IMR-90 (cell line): ENCODE results near the gene EPHA6. TPM values are rescaled to one million over a fixed set of nuclear protein-coding genes. Genes with fewer than 3 reads are reported as not detected.

Experiments used
- ATAC-seq: fragments of 200-7000 bp; cut with Tn5 transposase; 2 replicates; pipeline ENCODE4 v1.9.1; 2020; ENCODE audit warnings: low read depth, mild to moderate bottlenecking, moderate library complexity
- BruUV-seq: library from RNA; stranded (reverse); fragments of 400-500 nt; replicated peaks from 2 replicates; lab custom pipeline; 2021; lab: Mats Ljungman, UMichigan
- CTCF ChIA-PET: fragments of 300-600 bp; formaldehyde crosslinking; extraction: SDS; loops from one replicate; lab custom pipeline; 2021; ENCODE audit warnings: antibody characterized with exemption; lab: Yijun Ruan, JAX
- POLR2A ChIA-PET: fragments of 300-600 bp; sonication (Branson Sonifier 250); formaldehyde crosslinking; loops from one replicate; lab custom pipeline; 2022; ENCODE audit warnings: antibody characterized with exemption; ENCODE audit not compliant: unreplicated experiment; lab: Charles Lee
- DNase-seq: peaks from one replicate; pipeline ENCODE4 v3.0.0; 2013
- H2AFZ ChIP-seq: replicated peaks from 2 replicates; pipeline ENCODE3; 2013; ENCODE audit warnings: low read length, mild to moderate bottlenecking; ENCODE audit not compliant: poor library complexity
- H2AK5ac ChIP-seq: 2 replicates; pipeline ENCODE4 v1.6.1; 2013; ENCODE audit warnings: low read depth, low read length, inconsistent platforms
- H2AK9ac ChIP-seq: replicated peaks from 2 replicates; pipeline ENCODE3; 2013; ENCODE audit warnings: mild to moderate bottlenecking, low read depth, low read length, moderate library complexity; ENCODE audit not compliant: poor library complexity
- H2BK120ac ChIP-seq: 2 replicates; pipeline ENCODE4 v1.6.1; 2013; ENCODE audit warnings: low read depth, low read length, inconsistent platforms
- H2BK15ac ChIP-seq: 3 replicates; pipeline ENCODE4 v1.6.1; 2013; ENCODE audit warnings: low read depth, low read length, inconsistent platforms
- H2BK20ac ChIP-seq: 2 replicates; pipeline ENCODE4 v1.6.1; 2013; ENCODE audit warnings: low read depth, mild to moderate bottlenecking, inconsistent platforms, low read length, moderate library complexity
- H2BK5ac ChIP-seq: 2 replicates; pipeline ENCODE4 v1.6.1; 2013; ENCODE audit warnings: mild to moderate bottlenecking, low read depth, low read length, inconsistent platforms; ENCODE audit not compliant: poor library complexity, severe bottlenecking
- H3K14ac ChIP-seq: replicated peaks from 2 replicates; pipeline ENCODE4 v1.6.1; 2013; ENCODE audit warnings: low read depth, low read length, inconsistent platforms
- H3K18ac ChIP-seq: 2 replicates; pipeline ENCODE4 v1.6.1; 2013; ENCODE audit warnings: low read depth, low read length, control low read depth
- H3K23ac ChIP-seq: 2 replicates; pipeline ENCODE4 v1.6.1; 2013; ENCODE audit warnings: low read depth, low read length, inconsistent platforms
- H3K27ac ChIP-seq: 2 replicates; pipeline ENCODE4 v1.5.1; 2013; ENCODE audit warnings: mild to moderate bottlenecking, control low read depth, low read length; ENCODE audit not compliant: insufficient read depth
- H3K27me3 ChIP-seq: 2 replicates; pipeline ENCODE4 v1.6.1; 2013; ENCODE audit warnings: low read length; ENCODE audit not compliant: control insufficient read depth, insufficient read depth
- H3K36me3 ChIP-seq: 2 replicates; pipeline ENCODE4 v1.6.1; 2013; ENCODE audit warnings: low read length, mixed read lengths; ENCODE audit not compliant: control insufficient read depth, insufficient read depth
- H3K4ac ChIP-seq: 2 replicates; pipeline ENCODE4 v1.6.1; 2013; ENCODE audit warnings: low read depth, low read length, inconsistent platforms
- H3K4me1 ChIP-seq: 2 replicates; pipeline ENCODE4 v1.6.1; 2013; ENCODE audit warnings: low read length, mixed read lengths; ENCODE audit not compliant: control insufficient read depth, insufficient read depth
- H3K4me2 ChIP-seq: 2 replicates; pipeline ENCODE4 v1.6.1; 2013; ENCODE audit warnings: low read depth, mild to moderate bottlenecking, control low read depth, low read length, moderate library complexity
- H3K4me3 ChIP-seq: 2 replicates; pipeline ENCODE4 v1.5.1; 2013; ENCODE audit warnings: low read depth, mild to moderate bottlenecking, control low read depth, low read length, moderate library complexity; ENCODE audit not compliant: insufficient read depth
- H3K56ac ChIP-seq: 2 replicates; pipeline ENCODE4 v1.6.1; 2013; ENCODE audit warnings: low read length, inconsistent platforms; ENCODE audit not compliant: insufficient read depth; ENCODE audit errors: extremely low read depth
- H3K79me1 ChIP-seq, 2 experiments: 2 replicates each; pipeline ENCODE4 v1.6.1; 2013; ENCODE audit warnings: low read length in 2 of 2, inconsistent platforms in 1 of 2, low read depth in 1 of 2
- H3K9ac ChIP-seq: 2 replicates; pipeline ENCODE4 v1.6.1; 2013; ENCODE audit warnings: low read depth, low read length, control low read depth
- H3K9me1 ChIP-seq: 2 replicates; pipeline ENCODE4 v1.6.1; 2013; ENCODE audit warnings: low read length, inconsistent platforms; ENCODE audit not compliant: insufficient read depth
- H3K9me3 ChIP-seq: 2 replicates; pipeline ENCODE4 v1.6.1; 2013; ENCODE audit warnings: low read length; ENCODE audit not compliant: control insufficient read depth, insufficient read depth
- H4K20me1 ChIP-seq: 2 replicates; pipeline ENCODE4 v1.6.1; 2013; ENCODE audit warnings: low read length, inconsistent platforms; ENCODE audit not compliant: insufficient read depth
- H4K5ac ChIP-seq: 2 replicates; pipeline ENCODE4 v1.6.1; 2013; ENCODE audit warnings: mild to moderate bottlenecking, low read depth, low read length, control low read depth
- H4K8ac ChIP-seq, 2 experiments: 2 replicates each; pipeline ENCODE4 v1.6.1; 2013; ENCODE audit warnings: low read depth in 2 of 2, low read length in 2 of 2, control low read depth in 1 of 2, inconsistent platforms in 1 of 2
- H4K91ac ChIP-seq: 2 replicates; pipeline ENCODE4 v1.6.1; 2013; ENCODE audit warnings: low read depth, low read length, inconsistent platforms; ENCODE audit not compliant: insufficient read depth
- CHD1 ChIP-seq: IDR thresholded peaks from 2 replicates; pipeline ENCODE4 v1.6.1; 2012; ENCODE audit warnings: low read depth, low read length, improper control_type of control experiment
- MXI1 ChIP-seq: IDR thresholded peaks from 2 replicates; pipeline ENCODE4 v1.6.1; 2012; ENCODE audit warnings: low read depth, mild to moderate bottlenecking, low read length, moderate library complexity, borderline replicate concordance
- NFE2L2 ChIP-seq: fragments of 150-350 bp; IDR thresholded peaks from 2 replicates; pipeline ENCODE4 v1.6.1; 2016; ENCODE audit warnings: low read depth, mild to moderate bottlenecking, low read length
- RFX5 ChIP-seq: IDR thresholded peaks from 2 replicates; pipeline ENCODE4 v1.8.0; 2012; ENCODE audit warnings: low read depth, mild to moderate bottlenecking, low read length, moderate library complexity
- WGBS, 2 experiments: methylation state at CpG; one replicate each; pipeline versions ENCODE4 v1.1.5 to v1.1.7; 2013; ENCODE audit warnings: missing lambda C conversion rate in 2 of 2; ENCODE audit not compliant: insufficient read length in 1 of 2; ENCODE audit errors: extremely low coverage in 2 of 2; 5-methylcytosine and 5-hydroxymethylcytosine counted together
- dilution Hi-C: fragments of 300-500 bp; cut with HindIII; formaldehyde crosslinking; loops from one replicate; pipeline ENCODE4 v1.14.3; 2018; ENCODE audit warnings: low sequenced_read_pairs; ENCODE audit not compliant: unreplicated experiment
- in situ Hi-C: fragments of 300-500 bp; cut with MboI; formaldehyde crosslinking; loops from 3 replicates; pipeline ENCODE4 v1.14.3; 2019; ENCODE audit warnings: low sequenced_read_pairs, inconsistent platforms, mixed read lengths
- intact Hi-C: fragments of 100-400 bp; cut with micrococcal nuclease; formaldehyde crosslinking; loops from 2 replicates; pipeline ENCODE4 v1.10.0; 2022
- polyA plus RNA-seq, 3 experiments: library from polyadenylated mRNA; depleted of rRNA; stranded (reverse); fragments of >200 nt; gene quantifications; 2 replicates each; pipeline ENCODE4 v1.2.3, GENCODE V29; 2012; ENCODE audit warnings: low replicate concordance in 1 of 3
- total RNA-seq: library from RNA; depleted of rRNA; stranded (reverse); fragments of >200 nt; gene quantifications from 2 replicates; pipeline ENCODE4 v1.2.3, GENCODE V29; 2012

Gene EPHA6
- total and polyA plus RNA-seq, 2 of the 4 experiments (the other 2 are of a cell fraction) = not detected

DNA sequence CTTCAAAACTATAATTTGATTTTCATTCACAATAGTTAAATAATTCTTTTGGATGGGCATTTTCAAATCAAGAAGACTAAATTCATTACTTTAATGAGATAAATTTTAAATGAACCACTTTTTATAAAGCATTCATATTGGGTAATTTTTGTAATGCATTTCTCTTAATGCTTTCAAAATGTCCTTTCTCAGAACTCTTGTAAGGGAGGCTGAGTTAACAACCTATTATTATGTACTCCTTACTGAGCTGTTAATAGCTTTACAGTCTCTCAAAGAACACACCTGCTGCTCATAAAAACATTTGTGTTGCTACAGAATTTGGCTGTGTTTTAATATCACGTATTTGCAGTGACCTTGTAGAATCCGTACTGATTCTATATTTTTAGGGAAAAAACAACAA is 616.2 kb downstream of the EPHA6 start:
- DNase-seq (no peak), ATAC-seq (no peak)
- H4K20me1 ChIP-seq = no peaks in the 10 kb centered on the region
- no peak overlapping the region for H3K23ac ChIP-seq
- H3K79me1 ChIP-seq = no peaks in the 10 kb centered on the region
- H2BK15ac ChIP-seq = no peak overlapping the region
- H3K4ac ChIP-seq = no peak overlapping the region
- H3K56ac ChIP-seq = no peak overlapping the region
- peaks cover 2% of the 10 kb centered on the region for H3K9me3 ChIP-seq
- dilution Hi-C loops = no loop called here
- no peak overlapping the region for H2AK9ac ChIP-seq
- H3K9me1 ChIP-seq = no peaks in the 10 kb centered on the region
- in situ Hi-C loops = no loop called here
- no peaks in the 10 kb centered on the region for H3K27me3 ChIP-seq
- no peak overlapping the region for H3K4me2 ChIP-seq
- H3K18ac ChIP-seq = no peak overlapping the region
- POLR2A ChIA-PET = no interaction called here
- H2BK5ac ChIP-seq = no peak overlapping the region
- H3K9ac ChIP-seq = no peak overlapping the region
- H3K14ac ChIP-seq = no peak overlapping the region
- CTCF ChIA-PET = no interaction called here
- WGBS, 2 experiments = no CpG with 5 or more reads among the region's 2 CpGs
- no peak overlapping the region for H2AK5ac ChIP-seq
- no peak overlapping the region for H4K8ac ChIP-seq
- H2BK20ac ChIP-seq = no peak overlapping the region
- no TSS peak for BruUV-seq
- intact Hi-C loops = no loop called here
- no peak overlapping the region for H3K4me3 ChIP-seq
- no peak overlapping the region for H4K91ac ChIP-seq
- H3K27ac ChIP-seq = no peak overlapping the region
- H2AFZ ChIP-seq = no peak overlapping the region
- no peak overlapping the region for H2BK120ac ChIP-seq
- H4K5ac ChIP-seq = no peak overlapping the region
- H3K4me1 ChIP-seq = no peaks in the 10 kb centered on the region
- no peaks in the 10 kb centered on the region for H3K36me3 ChIP-seq
- no peak for TF ChIP-seq RFX5
- no peak for TF ChIP-seq MXI1
- no peak for TF ChIP-seq CHD1
- no peak for TF ChIP-seq NFE2L2
